ENCODE results near the gene NPBWR2.

- no peak for TF ChIP-seq CTCF (IDR thresholded peaks at IDR 0.05)
- TF ChIP-seq EZH2 (IDR thresholded peaks at IDR 0.05) = no peak
- TF ChIP-seq EZH2phosphoT487 (IDR thresholded peaks at IDR 0.05) = no peak
These were observed 15.6 kb downstream of the NPBWR2 start for GRCh38 chr20:64091770-64092169.
